Stromal cell of bone marrow (primary cell): ENCODE results near the gene ZFP91.
"Not testable (repeated sequence)": the region's sequence is repeated elsewhere in the genome, so short reads cannot be mapped to it uniquely, and the experiment has no call there.

Experiments
- DNase-seq: peaks from one replicate; pipeline ENCODE4 v3.0.0-alpha.2; 2012; ENCODE audit warnings: low read depth

The ZFP91 gene

GRCh38 chr11:58578635-58579191 is at the start of gene ZFP91:
Gene ZFP91 (plus strand): TSS chr11:58579063. CDS start chr11:58579282, 219 bp downstream.
- DNase-seq, result peak; percentile 96

GRCh38 chr11:58530236-58530635 is 48.6 kb upstream of the ZFP91 start:
- no peak for DNase-seq

GRCh38 chr11:58531865-58532341 is 47.0 kb upstream of the ZFP91 start:
- no peak for DNase-seq

GRCh38 chr11:58546841-58547240 is 32.0 kb upstream of the ZFP91 start:
- DNase-seq, result no peak

GRCh38 chr11:58549644-58550043 is 29.2 kb upstream of the ZFP91 start:
- no peak for DNase-seq

GRCh38 chr11:58560842-58561241 is 18.0 kb upstream of the ZFP91 start:
- DNase-seq, result no peak

- DNase-seq, result no peak
Observed at GRCh38 chr11:58561394-58562098, 17.3 kb upstream of the ZFP91 start.

GRCh38 chr11:58562375-58562800 is 16.5 kb upstream of the ZFP91 start:
- DNase-seq, result no peak

- DNase-seq, result no peak
Observed at GRCh38 chr11:58564231-58564630, 14.6 kb upstream of the ZFP91 start.

- no peak for DNase-seq
Observed at GRCh38 chr11:58567889-58568512, 10.9 kb upstream of the ZFP91 start.

- DNase-seq, result not testable (repeated sequence)
Observed at GRCh38 chr11:58572906-58573305, 6.0 kb upstream of the ZFP91 start.

- peak; percentile 87 for DNase-seq
Observed at GRCh38 chr11:58573451-58574104, 5.3 kb upstream of the ZFP91 start.

GRCh38 chr11:58574881-58575280 is 4.0 kb upstream of the ZFP91 start:
- DNase-seq, result peak; percentile 58

GRCh38 chr11:58575377-58576020 is 3.4 kb upstream of the ZFP91 start, which contains the start of gene LPXN:
Gene LPXN (minus strand): TSS chr11:58575856. CDS start chr11:58575772, 84 bp downstream.
- DNase-seq, result no peak

- DNase-seq, result peak; percentile 47
Observed at GRCh38 chr11:58576887-58577471, 1.9 kb upstream of the ZFP91 start.

GRCh38 chr11:58577555-58578135 is 1.2 kb upstream of the ZFP91 start:
- DNase-seq, result peak; percentile 72

- DNase-seq, result peak; percentile 98
Observed at GRCh38 chr11:58578136-58578634, 678 bp upstream of the ZFP91 start.

GRCh38 chr11:58579192-58580129 is 598 bp downstream of the ZFP91 start:
- peak; percentile 86 for DNase-seq

GRCh38 chr11:58580311-58580710 is 1.4 kb downstream of the ZFP91 start:
- no peak for DNase-seq

- DNase-seq, result no peak
Observed at GRCh38 chr11:58582437-58582836, 3.6 kb downstream of the ZFP91 start.
